SJSA1 (cell line): Measurements from ENCODE around the gene SHISA9. TPM values are rescaled to one million over a fixed set of nuclear protein-coding genes. Genes with fewer than 3 reads are reported as not detected.

Source experiments
- DNase-seq, 2 experiments: peaks; one replicate each; pipeline ENCODE4 v3.0.0-alpha.2; 2015 to 2020; ENCODE audit warnings: low spot score in 2 of 2, low read depth in 1 of 2
- H3K27ac ChIP-seq: fragments of 250-450 bp; sonication (Bioruptor Pico); 2 replicates; pipeline ENCODE4 v1.5.1; 2020; ENCODE audit warnings: mild to moderate bottlenecking, moderate library complexity
- H3K27me3 ChIP-seq: fragments of 250-450 bp; sonication (Bioruptor Pico); replicated peaks from 2 replicates; pipeline ENCODE4 v1.5.1; 2020; ENCODE audit warnings: mild to moderate bottlenecking, moderate library complexity
- H3K36me3 ChIP-seq: fragments of 250-450 bp; sonication (Bioruptor Pico); 2 replicates; pipeline ENCODE4 v1.5.1; 2020; ENCODE audit warnings: mild to moderate bottlenecking
- H3K4me1 ChIP-seq: fragments of 250-450 bp; sonication (Bioruptor Pico); replicated peaks from 2 replicates; pipeline ENCODE4 v1.6.1; 2021; ENCODE audit warnings: mild to moderate bottlenecking
- H3K4me3 ChIP-seq: fragments of 250-450 bp; sonication (Bioruptor Pico); 2 replicates; pipeline ENCODE4 v1.5.1; 2020; ENCODE audit warnings: mild to moderate bottlenecking
- H3K9me3 ChIP-seq: fragments of 250-450 bp; sonication (Bioruptor Pico); replicated peaks from 2 replicates; pipeline ENCODE4 v1.5.1; 2020; ENCODE audit warnings: mild to moderate bottlenecking
- total RNA-seq: library from RNA; depleted of rRNA; stranded (reverse); fragments of >200 nt; shearing (Covaris generic); gene quantifications from 2 replicates; pipeline ENCODE4 v1.2.3, GENCODE V29; 2014; rRNA removed

The SHISA9 gene
- total RNA-seq, 1 experiment from 2014 or later: 0.03 TPM

GRCh38 chr16:13254998-13255614 lies 353.7 kb downstream of the SHISA9 start:
- Histone ChIP-seq H3K27me3 (no peaks in the 10 kb centered on the region), H3K4me3 (no peak overlapping the region), H3K4me1 (no peaks in the 10 kb centered on the region), H3K36me3 (no peaks in the 10 kb centered on the region), H3K27ac (no peak overlapping the region), H3K9me3 (no peaks in the 10 kb centered on the region)
- no peak for DNase-seq

GRCh38 chr16:13262270-13263090 lies 361.1 kb downstream of the SHISA9 start:
- DNase-seq: no peak
- Histone ChIP-seq H3K4me3 (no peak overlapping the region), H3K27ac (no peak overlapping the region), H3K36me3 (no peaks in the 10 kb centered on the region), H3K9me3 (no peaks in the 10 kb centered on the region), H3K27me3 (no peaks in the 10 kb centered on the region), H3K4me1 (no peaks in the 10 kb centered on the region)

- H3K9me3 ChIP-seq: no peaks in the 10 kb centered on the region
- DNase-seq: no peak
- H3K36me3 ChIP-seq: no peaks in the 10 kb centered on the region
- no peak overlapping the region for H3K4me3 ChIP-seq
- H3K4me1 ChIP-seq: no peaks in the 10 kb centered on the region
- no peaks in the 10 kb centered on the region for H3K27me3 ChIP-seq
- H3K27ac ChIP-seq: no peak overlapping the region
Observed at GRCh38 chr16:13264749-13265552, 363.6 kb downstream of the SHISA9 start.

- Histone ChIP-seq H3K27me3 (no peaks in the 10 kb centered on the region), H3K4me3 (no peak overlapping the region), H3K36me3 (no peaks in the 10 kb centered on the region), H3K27ac (no peak overlapping the region), H3K9me3 (no peaks in the 10 kb centered on the region), H3K4me1 (no peaks in the 10 kb centered on the region)
- DNase-seq: no peak
Observed at GRCh38 chr16:13269359-13269758, 368.0 kb downstream of the SHISA9 start.

- no peak overlapping the region for H3K27ac ChIP-seq
- no peaks in the 10 kb centered on the region for H3K9me3 ChIP-seq
- H3K4me3 ChIP-seq: no peak overlapping the region
- no peaks in the 10 kb centered on the region for H3K36me3 ChIP-seq
- H3K4me1 ChIP-seq: no peaks in the 10 kb centered on the region
- H3K27me3 ChIP-seq: no peaks in the 10 kb centered on the region
- no peak for DNase-seq
Observed at GRCh38 chr16:13269905-13270528, 368.6 kb downstream of the SHISA9 start.

GRCh38 chr16:13270602-13271001 lies 369.2 kb downstream of the SHISA9 start:
- Histone ChIP-seq H3K36me3 (no peaks in the 10 kb centered on the region), H3K27me3 (no peaks in the 10 kb centered on the region), H3K27ac (no peak overlapping the region), H3K9me3 (no peaks in the 10 kb centered on the region), H3K4me1 (no peaks in the 10 kb centered on the region), H3K4me3 (no peak overlapping the region)
- DNase-seq: no peak

GRCh38 chr16:13289515-13289914 lies 388.1 kb downstream of the SHISA9 start:
- Histone ChIP-seq H3K27ac (no peak overlapping the region), H3K4me1 (no peaks in the 10 kb centered on the region), H3K9me3 (no peaks in the 10 kb centered on the region), H3K27me3 (no peaks in the 10 kb centered on the region), H3K36me3 (no peaks in the 10 kb centered on the region), H3K4me3 (no peak overlapping the region)
- DNase-seq: no peak

Other genes with a start within 250 kb of the SHISA9 start
- gene CPPED1, start 97.7 kb upstream of the SHISA9 start, total RNA-seq: 0.06 and 2.4 TPM in 2 replicates